ENCODE results near the gene KCNJ15. TPM values are rescaled to one million over a fixed set of nuclear protein-coding genes. Genes with fewer than 3 reads are reported as not detected.

Gene KCNJ15
- polyA plus RNA-seq, 3 donors = 4.5 to 26.5 (median 8.0) TPM

- H3K27me3 Mint-ChIP-seq (ENCODE audit: low read depth in 3 of 3) = no peaks in the 10 kb centered on the region
- Histone ChIP-seq H3K4me1 (ENCODE audit: control insufficient read depth in 1 of 2, insufficient read depth in 2 of 2, low read length in 2 of 2) (peaks cover 71 to 87% of the 10 kb centered on the region in 2 donors), H3K27me3 (ENCODE audit: control insufficient read depth in 2 of 2, insufficient read depth in 2 of 2, low read length in 2 of 2) (no peaks in the 10 kb centered on the region), H3K4me2 (replicated peaks; ENCODE audit: extremely low read depth, low read length, poor library complexity, severe bottlenecking) (no peak overlapping the region), H3K4me3 (replicated peaks in 1 of 3; ENCODE audit: low read depth in 2 of 3, low read length in 3 of 3) (peak overlapping the region in 1 of 3 experiments; percentile 8), H3K9me3 (replicated peaks in 1 of 2; ENCODE audit: control insufficient read depth in 1 of 2, insufficient read depth in 1 of 2, low read length in 2 of 2) (no peaks in the 10 kb centered on the region), H3K79me2 (ENCODE audit: insufficient read depth, low read length) (no peaks in the 10 kb centered on the region), H4K20me1 (ENCODE audit: insufficient read depth, low read length) (no peaks in the 10 kb centered on the region), H3K27ac (ENCODE audit: low read depth in 1 of 2, low read length in 2 of 2) (peak overlapping the region; percentile 89 to 95), H2AFZ (ENCODE audit: insufficient read depth, low read depth, low read length, poor library complexity, severe bottlenecking) (no peak overlapping the region), H3K36me3 (replicated peaks in 1 of 2; ENCODE audit: control insufficient read depth in 1 of 2, insufficient read depth in 2 of 2, low read length in 2 of 2) (no peaks in the 10 kb centered on the region), H3K9ac (ENCODE audit: insufficient read depth, low read length, poor library complexity, severe bottlenecking) (peak overlapping the region; percentile 58)
- H3K4me1 Mint-ChIP-seq = peaks cover 84% of the 10 kb centered on the region
- WGBS (ENCODE audit: insufficient coverage) = no CpG with 5 or more reads among the region's 3 CpGs
- TF ChIP-seq CTCF (IDR thresholded peaks at IDR 0.05) = no peak
- DNase-seq = no peak
- peaks cover 11 to 12% of the 10 kb centered on the region in 2 donors for H3K36me3 Mint-ChIP-seq
- H3K9me3 Mint-ChIP-seq = peaks cover 0 to 2% (median 0%) of the 10 kb centered on the region in 7 donors
- intact Hi-C loops (cut with micrococcal nuclease) = no loop called here
- H3K4me3 Mint-ChIP-seq = no peak overlapping the region
- H3K27ac Mint-ChIP-seq = peak overlapping the region; percentile 97 to 99 (median 98)
Observed at GRCh38 chr21:38290809-38291208, 34.0 kb downstream of the KCNJ15 start.

GRCh38 chr21:38291874-38292273, 35.1 kb downstream of the KCNJ15 start:
- WGBS (ENCODE audit: insufficient coverage) = 80% methylated on average over 2 of the region's 5 CpGs
- H3K4me1 Mint-ChIP-seq = peaks cover 86% of the 10 kb centered on the region

More at GRCh38 chr21:38291874-38292273, 35.1 kb downstream of the KCNJ15 start:
- Mint-ChIP-seq H3K9me3 (peaks cover 0 to 2% (median 0%) of the 10 kb centered on the region in 7 donors), H3K27ac (peak overlapping the region; percentile 76 to 99 (median 98)), H3K36me3 (peaks cover 8 to 10% of the 10 kb centered on the region in 2 donors), H3K4me3 (no peak overlapping the region), H3K27me3 (ENCODE audit: low read depth in 3 of 3) (peaks cover 0 to 2% (median 0%) of the 10 kb centered on the region in 3 donors)
- Histone ChIP-seq H3K4me1 (ENCODE audit: control insufficient read depth in 1 of 2, insufficient read depth in 2 of 2, low read length in 2 of 2) (peaks cover 81 to 95% of the 10 kb centered on the region in 2 donors), H3K27ac (ENCODE audit: low read depth in 1 of 2, low read length in 2 of 2) (peak overlapping the region in 1 of 2 donors; percentile 95), H4K20me1 (ENCODE audit: insufficient read depth, low read length) (no peaks in the 10 kb centered on the region), H3K9me3 (replicated peaks in 1 of 2; ENCODE audit: control insufficient read depth in 1 of 2, insufficient read depth in 1 of 2, low read length in 2 of 2) (no peaks in the 10 kb centered on the region), H3K4me3 (replicated peaks in 1 of 3; ENCODE audit: low read depth in 2 of 3, low read length in 3 of 3) (no peak overlapping the region), H3K9ac (ENCODE audit: insufficient read depth, low read length, poor library complexity, severe bottlenecking) (no peak overlapping the region), H2AFZ (ENCODE audit: insufficient read depth, low read depth, low read length, poor library complexity, severe bottlenecking) (no peak overlapping the region), H3K36me3 (replicated peaks in 1 of 2; ENCODE audit: control insufficient read depth in 1 of 2, insufficient read depth in 2 of 2, low read length in 2 of 2) (no peaks in the 10 kb centered on the region), H3K79me2 (ENCODE audit: insufficient read depth, low read length) (no peaks in the 10 kb centered on the region), H3K4me2 (replicated peaks; ENCODE audit: extremely low read depth, low read length, poor library complexity, severe bottlenecking) (no peak overlapping the region), H3K27me3 (ENCODE audit: control insufficient read depth in 2 of 2, insufficient read depth in 2 of 2, low read length in 2 of 2) (no peaks in the 10 kb centered on the region)
- peak in 2 of 3 donors; percentile 41 to 57 for DNase-seq
- no peak for TF ChIP-seq CTCF (IDR thresholded peaks at IDR 0.05)
- intact Hi-C loops (cut with micrococcal nuclease) = no loop called here
